ENCODE data around the gene SLC16A10.
"Not testable (repeated sequence)": the region's sequence is repeated elsewhere in the genome, so short reads cannot be mapped to it uniquely, and the experiment has no call there.

GRCh38 chr6:111061985-111062384, 25.3 kb upstream of the SLC16A10 start:
- TF ChIP-seq CTCF (optimal IDR thresholded peaks at IDR 0.05 in 1 of 3, IDR thresholded peaks at IDR 0.05 in 1 of 3, conservative IDR thresholded peaks at IDR 0.05 in 1 of 3; ENCODE audit: extremely low read depth in 1 of 3, insufficient read depth in 2 of 3, low read length in 3 of 3); EZH2 (IDR thresholded peaks at IDR 0.05; ENCODE audit: low read length): not testable (repeated sequence)
